Measurements from ENCODE around the gene PSMB10. TPM values are rescaled to one million over a fixed set of nuclear protein-coding genes. Genes with fewer than 3 reads are reported as not detected.
"Not testable (repeated sequence)": the region's sequence is repeated elsewhere in the genome, so short reads cannot be mapped to it uniquely, and the experiment has no call there.

Gene PSMB10
- total RNA-seq, 6 donors from 2014 or later = 48.2 to 106 (median 60.6) TPM

DNA sequence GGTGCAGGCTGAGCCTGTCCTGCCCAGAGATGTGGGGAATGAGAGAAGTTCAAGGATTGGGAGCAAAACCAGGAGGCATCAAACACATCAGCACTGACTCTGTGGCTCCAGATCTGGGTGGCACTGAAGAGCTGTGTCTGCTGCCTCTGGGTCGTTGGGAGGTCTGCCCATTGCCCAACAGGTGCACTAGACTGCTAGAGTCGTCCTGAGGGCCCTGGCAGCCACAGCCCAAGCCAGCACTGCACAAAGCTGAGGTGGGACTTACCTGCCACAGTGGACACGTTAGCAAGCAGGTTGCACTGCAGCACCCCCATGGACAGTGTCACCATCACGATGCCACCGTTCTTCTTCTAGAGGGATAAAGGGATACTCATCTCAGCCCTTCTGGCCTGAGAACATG, 40.4 kb upstream of the PSMB10 start:
- TF ChIP-seq CTCF (IDR thresholded peaks at IDR 0.05) (no peak), EP300 (IDR thresholded peaks at IDR 0.05) (no peak), POLR2A (IDR thresholded peaks at IDR 0.05) (no peak), POLR2AphosphoS5 (IDR thresholded peaks at IDR 0.05) (no peak)
- DNase-seq (no peak), ATAC-seq (ENCODE audit: low FRiP score in 2 of 2) (no peak)
- Histone ChIP-seq H3K36me3 (no peaks in the 10 kb centered on the region), H3K9me3 (no peaks in the 10 kb centered on the region), H3K4me1 (no peaks in the 10 kb centered on the region), H3K27ac (no peak overlapping the region), H3K4me3 (no peak overlapping the region), H3K27me3 (no peaks in the 10 kb centered on the region)
- WGBS, 2 donors = 44 to 58% methylated on average over 3 to 5 of the region's 5 CpGs

DNA sequence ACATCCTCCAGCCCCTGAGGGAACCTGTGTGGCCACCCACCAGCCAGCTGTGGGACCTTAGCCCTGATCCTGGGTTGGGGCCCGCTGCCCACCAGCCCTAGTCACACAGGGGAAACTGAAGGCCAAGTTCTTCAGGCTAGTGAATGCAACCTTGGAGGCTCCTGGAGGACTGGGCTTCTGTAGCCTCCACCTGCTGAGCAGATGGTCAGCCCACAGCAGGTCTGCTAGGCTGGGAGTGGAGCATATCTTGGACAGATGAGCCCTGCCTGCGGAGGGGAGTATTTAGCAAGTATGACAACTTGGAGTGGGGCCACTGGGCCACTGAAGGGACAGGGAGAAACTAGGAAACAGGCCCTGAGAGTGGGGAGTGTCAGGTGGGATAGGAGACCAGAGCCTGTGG, 39.6 kb upstream of the PSMB10 start:
- no peaks in the 10 kb centered on the region for H3K27me3 ChIP-seq
- H3K4me1 ChIP-seq = no peaks in the 10 kb centered on the region
- no peaks in the 10 kb centered on the region for H3K9me3 ChIP-seq
- TF ChIP-seq CTCF (IDR thresholded peaks at IDR 0.05) = no peak
- no peak for TF ChIP-seq EP300 (IDR thresholded peaks at IDR 0.05)
- TF ChIP-seq POLR2AphosphoS5 (IDR thresholded peaks at IDR 0.05) = no peak
- TF ChIP-seq POLR2A (IDR thresholded peaks at IDR 0.05) = no peak
- H3K36me3 ChIP-seq = no peaks in the 10 kb centered on the region
- no peak overlapping the region for H3K4me3 ChIP-seq
- 100% methylated on average over 1 to 2 of the region's 2 CpGs for WGBS, 2 donors
- no peak for DNase-seq
- ATAC-seq (ENCODE audit: low FRiP score in 2 of 2) = no peak
- H3K27ac ChIP-seq = no peak overlapping the region

GRCh38 chr16:67975321-67976105, 38.9 kb upstream of the PSMB10 start:
- 74 to 78% methylated on average over 14 of the region's 14 CpGs for WGBS, 2 donors
- H3K4me3 ChIP-seq = no peak overlapping the region

DNA sequence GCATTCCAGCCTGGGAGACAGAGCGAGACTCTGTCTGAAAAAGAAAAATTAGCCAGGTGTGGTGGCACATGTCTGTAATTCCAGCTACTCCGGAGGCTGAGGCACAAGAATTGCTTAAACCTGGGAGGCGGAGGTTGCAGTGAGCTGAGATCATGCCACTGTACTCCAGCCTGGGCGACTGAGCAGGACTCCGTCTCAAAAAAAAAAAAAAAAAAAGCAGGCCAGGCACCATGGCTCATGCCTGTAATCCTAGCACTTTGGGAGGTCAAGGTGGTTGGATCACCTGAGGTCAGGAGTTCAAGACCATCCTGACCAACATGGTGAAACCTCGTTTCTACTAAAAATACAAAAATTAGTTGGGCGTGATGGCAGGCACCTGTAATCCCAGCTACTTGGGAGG, 35.6 kb upstream of the PSMB10 start:
- DNase-seq; H3K36me3 ChIP-seq; H3K27ac ChIP-seq; H3K9me3 ChIP-seq; H3K4me3 ChIP-seq; ATAC-seq (ENCODE audit: low FRiP score in 2 of 2); H3K27me3 ChIP-seq: not testable (repeated sequence)
- 87 to 95% methylated on average over 7 of the region's 7 CpGs for WGBS, 2 donors
- H3K4me1 ChIP-seq = peaks cover 0 to 17% (median 6%) of the 10 kb centered on the region in 4 donors

More at GRCh38 chr16:67975321-67976105, 38.9 kb upstream of the PSMB10 start:
- no peaks in the 10 kb centered on the region for H3K9me3 ChIP-seq
- H3K27ac ChIP-seq = no peak overlapping the region
- H3K27me3 ChIP-seq = no peaks in the 10 kb centered on the region
- ATAC-seq (ENCODE audit: low FRiP score in 2 of 2) (no peak), DNase-seq (no peak)
- no peaks in the 10 kb centered on the region for H3K36me3 ChIP-seq
- TF ChIP-seq POLR2AphosphoS5 (IDR thresholded peaks at IDR 0.05) (no peak), CTCF (IDR thresholded peaks at IDR 0.05) (no peak), EP300 (IDR thresholded peaks at IDR 0.05) (no peak), POLR2A (IDR thresholded peaks at IDR 0.05) (no peak)
- H3K4me1 ChIP-seq = no peaks in the 10 kb centered on the region

DNA sequence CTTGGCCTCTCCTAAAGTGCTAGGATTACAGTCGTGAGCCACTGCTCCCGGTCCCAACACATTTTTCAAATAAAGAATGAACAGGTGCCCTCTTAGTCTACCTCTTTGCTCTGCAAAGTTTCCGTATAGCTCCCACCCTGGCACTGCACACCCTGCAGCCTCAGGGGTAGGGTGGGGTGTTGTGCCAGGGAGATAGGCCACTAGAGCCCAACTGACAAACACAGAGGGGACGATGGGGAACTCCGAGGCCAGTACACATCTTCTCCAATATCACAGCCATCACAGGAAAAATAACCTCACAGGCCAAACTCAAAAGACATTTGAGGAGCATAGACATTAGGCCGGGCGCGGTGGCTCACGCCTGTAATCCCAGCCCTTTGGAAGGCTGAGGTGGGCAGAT, 34.5 kb upstream of the PSMB10 start:
- peaks cover 11 to 29% (median 18%) of the 10 kb centered on the region in 4 donors for H3K4me1 ChIP-seq
- no peak overlapping the region for H3K27ac ChIP-seq
- ATAC-seq (ENCODE audit: low FRiP score in 2 of 2) (no peak), DNase-seq (no peak)
- H3K9me3 ChIP-seq = no peaks in the 10 kb centered on the region
- TF ChIP-seq CTCF (IDR thresholded peaks at IDR 0.05) (no peak), EP300 (IDR thresholded peaks at IDR 0.05) (no peak), POLR2A (IDR thresholded peaks at IDR 0.05) (no peak), POLR2AphosphoS5 (IDR thresholded peaks at IDR 0.05) (no peak)
- no peak overlapping the region for H3K4me3 ChIP-seq
- no peaks in the 10 kb centered on the region for H3K27me3 ChIP-seq
- 88 to 96% methylated on average over 9 of the region's 9 CpGs for WGBS, 2 donors
- no peaks in the 10 kb centered on the region for H3K36me3 ChIP-seq

All from upper lobe of left lung (tissue), 6 donors.